SK-N-SH (cell line): ENCODE measurements around the gene ACTL8. TPM values are rescaled to one million over a fixed set of nuclear protein-coding genes. Genes with fewer than 3 reads are reported as not detected.

Source experiments
- CTCF ChIA-PET: fragments of 300-600, 350-600 bp; formaldehyde crosslinking; extraction: SDS; loops from one replicate; lab custom pipeline; 2021; lab: Yijun Ruan, JAX
- POLR2A ChIA-PET: fragments of 350-600 bp; sonication (Branson Sonifier 250); formaldehyde crosslinking; extraction: SDS; loops from one replicate; lab custom pipeline; 2020; ENCODE audit warnings: antibody characterized with exemption, inconsistent platforms; lab: Yijun Ruan, JAX
- DNase-seq: peaks from one replicate; pipeline ENCODE4 v3.0.0; 2012
- H2AFZ ChIP-seq: fragments of 200-600 bp; sonication (generic); 2 replicates; pipeline ENCODE4 v1.8.1; 2016; ENCODE audit warnings: antibody characterized with exemption, mild to moderate bottlenecking, low read depth
- H3F3A ChIP-seq: fragments of 200-600 bp; sonication (generic); replicated peaks from 2 replicates; pipeline ENCODE3; 2016; ENCODE audit warnings: antibody characterized with exemption, mild to moderate bottlenecking; ENCODE audit not compliant: insufficient read depth
- H3K27ac ChIP-seq, 2 experiments: fragments of 200-500 bp in 1 of 2; fragments of 200-600 bp in 1 of 2; sonication (Bioruptor generic) in 1 of 2; sonication (generic), shearing (Covaris generic) in 1 of 2; 2 replicates each; pipeline versions ENCODE4 v1.5.1 to v1.6.1; 2014 to 2016; ENCODE audit warnings: low read depth in 2 of 2, inconsistent platforms in 1 of 2, low read length in 1 of 2, mild to moderate bottlenecking in 1 of 2, mixed read lengths in 1 of 2
- H3K27me3 ChIP-seq: fragments of 200-600 bp; sonication (generic), shearing (Covaris generic); 2 replicates; pipeline ENCODE4 v1.6.1; 2016; ENCODE audit warnings: mixed run types; ENCODE audit not compliant: insufficient read depth
- H3K36me3 ChIP-seq, 2 experiments: fragments of 200-500 bp in 1 of 2; fragments of 200-600 bp in 1 of 2; sonication (Bioruptor generic) in 1 of 2; sonication (generic) in 1 of 2; replicated peaks in 1 of 2; 2 replicates each; pipeline versions ENCODE3 to v1.5.1; 2014 to 2016; ENCODE audit warnings: low read length in 1 of 2, mild to moderate bottlenecking in 1 of 2; ENCODE audit not compliant: insufficient read depth in 2 of 2, control insufficient read depth in 1 of 2
- H3K4me1 ChIP-seq, 2 experiments: fragments of 200-500 bp in 1 of 2; fragments of 200-600 bp in 1 of 2; sonication (Bioruptor generic) in 1 of 2; sonication (generic), shearing (Covaris generic) in 1 of 2; 2 replicates each; pipeline versions ENCODE4 v1.5.1 to v1.6.1; 2014 to 2016; ENCODE audit warnings: low read depth in 1 of 2, low read length in 1 of 2, mixed run types in 1 of 2; ENCODE audit not compliant: insufficient read depth in 2 of 2, control insufficient read depth in 1 of 2
- H3K4me2 ChIP-seq: fragments of 200-600 bp; sonication (generic), shearing (Covaris generic); 2 replicates; pipeline ENCODE4 v1.6.1; 2017; ENCODE audit warnings: mixed run types
- H3K4me3 ChIP-seq, 2 experiments: fragments of 200-500 bp in 1 of 2; fragments of 200-600 bp in 1 of 2; sonication (Bioruptor generic) in 1 of 2; sonication (generic), shearing (Covaris generic) in 1 of 2; 2 replicates each; pipeline versions ENCODE4 v1.5.1 to v1.8.1; 2014 to 2016; ENCODE audit warnings: low read depth in 2 of 2, inconsistent platforms in 1 of 2, low read length in 1 of 2, mild to moderate bottlenecking in 1 of 2, mixed read lengths in 1 of 2, moderate library complexity in 1 of 2
- H3K79me2 ChIP-seq: fragments of 200-600 bp; sonication (generic); 2 replicates; pipeline ENCODE4 v1.8.1; 2017; ENCODE audit warnings: mild to moderate bottlenecking; ENCODE audit not compliant: insufficient read depth
- H3K9ac ChIP-seq: fragments of 200-600 bp; sonication (generic); 2 replicates; pipeline ENCODE4 v1.6.1; 2017; ENCODE audit warnings: mixed run types
- H3K9me2 ChIP-seq: fragments of 200-600 bp; sonication (generic); 2 replicates; pipeline ENCODE4 v1.6.1; 2017; ENCODE audit warnings: mixed run types
- H3K9me3 ChIP-seq: fragments of 200-600 bp; sonication (generic); 2 replicates; pipeline ENCODE4 v1.6.1; 2017; ENCODE audit warnings: mixed run types, mild to moderate bottlenecking, moderate library complexity
- H4K20me1 ChIP-seq: fragments of 200-600 bp; sonication (generic); 2 replicates; pipeline ENCODE4 v1.6.1; 2017; ENCODE audit warnings: mild to moderate bottlenecking, mixed run types; ENCODE audit not compliant: insufficient read depth
- CHD2 ChIP-seq: fragments of 150-350 bp; IDR thresholded peaks from 2 replicates; pipeline ENCODE4 v1.6.1; 2018; ENCODE audit warnings: low read length; ENCODE audit not compliant: partially characterized antibody
- ELF1 ChIP-seq: IDR thresholded peaks from 2 replicates; pipeline ENCODE4 v1.4.0; 2012
- FOSL2 ChIP-seq: IDR thresholded peaks from 2 replicates; pipeline ENCODE4 v1.4.0; 2012; ENCODE audit warnings: low read depth, mild to moderate bottlenecking, moderate library complexity, borderline replicate concordance
- FOXJ3 ChIP-seq: sonication (generic); formaldehyde crosslinking; IDR thresholded peaks from 2 replicates; pipeline ENCODE4 v1.5.1; 2020; ENCODE audit warnings: mild to moderate bottlenecking, missing genetic modification reagents
- FOXM1 ChIP-seq: IDR thresholded peaks from 2 replicates; pipeline ENCODE4 v1.4.0; 2012; ENCODE audit warnings: low read depth, mild to moderate bottlenecking
- JUND ChIP-seq: IDR thresholded peaks from 2 replicates; pipeline ENCODE4 v1.4.0; 2012
- MEF2A ChIP-seq: IDR thresholded peaks from 2 replicates; pipeline ENCODE4 v1.4.0; 2012; ENCODE audit warnings: low read depth, borderline replicate concordance
- NRF1 ChIP-seq: IDR thresholded peaks from 2 replicates; pipeline ENCODE4 v1.6.1; 2012; ENCODE audit warnings: low read depth, mild to moderate bottlenecking, low read length
- POLR2AphosphoS5 ChIP-seq: IDR thresholded peaks from 2 replicates; pipeline ENCODE4 v1.6.1; 2012; ENCODE audit warnings: low read depth, low read length
- RAD21 ChIP-seq: IDR thresholded peaks from 2 replicates; pipeline ENCODE4 v1.6.1; 2012; ENCODE audit warnings: mild to moderate bottlenecking, low read length
- RCOR1 ChIP-seq: fragments of 150-350 bp; IDR thresholded peaks from 2 replicates; pipeline ENCODE4 v1.6.1; 2017; ENCODE audit warnings: antibody characterized with exemption, low read length
- RFX5 ChIP-seq: IDR thresholded peaks from 2 replicates; pipeline ENCODE4 v1.6.1; 2012; ENCODE audit warnings: mild to moderate bottlenecking, improper control_type of control experiment, low read length
- RXRA ChIP-seq: IDR thresholded peaks from 2 replicates; pipeline ENCODE4 v1.4.0; 2012; ENCODE audit warnings: low read depth, mild to moderate bottlenecking, borderline replicate concordance
- SIN3A ChIP-seq: IDR thresholded peaks from 2 replicates; pipeline ENCODE4 v1.6.1; 2012; ENCODE audit warnings: low read depth, mild to moderate bottlenecking, low read length, moderate library complexity, borderline replicate concordance
- SMC3 ChIP-seq: IDR thresholded peaks from 2 replicates; pipeline ENCODE4 v1.6.1; 2012; ENCODE audit warnings: low read depth, low read length, improper control_type of control experiment
- TAF1 ChIP-seq: IDR thresholded peaks from 2 replicates; pipeline ENCODE4 v1.6.1; 2012; ENCODE audit warnings: low read depth, mild to moderate bottlenecking, low read length, moderate library complexity, borderline replicate concordance
- TEAD4 ChIP-seq: IDR thresholded peaks from 2 replicates; pipeline ENCODE4 v1.4.0; 2012; ENCODE audit warnings: mild to moderate bottlenecking, borderline replicate concordance; ENCODE audit not compliant: insufficient read depth
- YY1 ChIP-seq: IDR thresholded peaks from 2 replicates; pipeline ENCODE4 v1.4.0; 2012; ENCODE audit warnings: low read depth, mild to moderate bottlenecking
- ZBTB33 ChIP-seq: IDR thresholded peaks from 2 replicates; pipeline ENCODE4 v1.4.0; 2012; ENCODE audit warnings: low read depth, borderline replicate concordance
- WGBS: methylation state at CpG from one replicate; pipeline ENCODE4 v1.1.6; 2017; ENCODE audit warnings: low lambda C conversion rate; 5-methylcytosine and 5-hydroxymethylcytosine counted together
- polyA plus RNA-seq, 3 experiments: library from polyadenylated mRNA; depleted of rRNA; stranded (reverse); fragments of >200 nt; gene quantifications; 2 replicates each; pipeline ENCODE4 v1.2.3, GENCODE V29; 2012
- TF ChIP-seq, protein P1 (sequence below): fragments of 150-350 bp; IDR thresholded peaks from 2 replicates; pipeline ENCODE4 v1.6.1; 2016; ENCODE audit warnings: mild to moderate bottlenecking, low read depth, low read length
- TF ChIP-seq, protein P2 (sequence below): IDR thresholded peaks from 2 replicates; pipeline ENCODE4; 2012
- TF ChIP-seq, protein P3 (sequence below): fragments of 200-600 bp; sonication (generic); IDR thresholded peaks from 2 replicates; pipeline ENCODE4 v1.6.1; 2017; ENCODE audit warnings: antibody characterized with exemption, mild to moderate bottlenecking, moderate library complexity
- TF ChIP-seq, protein P4 (sequence below): IDR thresholded peaks from 2 replicates; pipeline ENCODE4 v1.4.0; 2012; ENCODE audit warnings: low read depth

Gene ACTL8
- polyA plus RNA-seq, 1 of the 3 experiments (the other 2 are of a cell fraction): 0.05 TPM

DNA sequence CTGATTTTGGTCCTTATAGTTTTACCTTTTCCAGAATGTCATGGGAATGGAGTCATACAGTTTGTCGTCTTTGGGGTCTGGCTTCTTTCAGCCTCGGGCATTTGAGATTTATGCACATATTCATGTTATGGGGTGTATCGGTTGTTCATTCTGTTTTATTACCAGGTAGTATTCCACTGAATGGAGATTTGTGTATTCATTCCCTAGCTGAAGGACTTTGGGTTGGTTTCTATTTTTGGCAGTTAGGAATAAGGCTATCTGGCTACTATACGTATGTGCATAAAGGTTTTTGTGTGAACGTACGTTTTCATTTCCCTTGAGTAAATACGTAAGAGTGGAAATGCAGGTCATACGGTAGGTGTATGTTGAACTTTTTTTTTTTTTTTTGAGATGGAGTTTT lies 65.1 kb downstream of the ACTL8 start (continued):
- TF ChIP-seq ZBTB33 (no peak), RAD21 (no peak), FOXJ3 (CRISPR knock-in tag) (no peak), SIN3A (no peak), RFX5 (no peak)
- TF ChIP-seq, protein P1, sequence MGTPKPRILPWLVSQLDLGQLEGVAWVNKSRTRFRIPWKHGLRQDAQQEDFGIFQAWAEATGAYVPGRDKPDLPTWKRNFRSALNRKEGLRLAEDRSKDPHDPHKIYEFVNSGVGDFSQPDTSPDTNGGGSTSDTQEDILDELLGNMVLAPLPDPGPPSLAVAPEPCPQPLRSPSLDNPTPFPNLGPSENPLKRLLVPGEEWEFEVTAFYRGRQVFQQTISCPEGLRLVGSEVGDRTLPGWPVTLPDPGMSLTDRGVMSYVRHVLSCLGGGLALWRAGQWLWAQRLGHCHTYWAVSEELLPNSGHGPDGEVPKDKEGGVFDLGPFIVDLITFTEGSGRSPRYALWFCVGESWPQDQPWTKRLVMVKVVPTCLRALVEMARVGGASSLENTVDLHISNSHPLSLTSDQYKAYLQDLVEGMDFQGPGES: no peak

DNA sequence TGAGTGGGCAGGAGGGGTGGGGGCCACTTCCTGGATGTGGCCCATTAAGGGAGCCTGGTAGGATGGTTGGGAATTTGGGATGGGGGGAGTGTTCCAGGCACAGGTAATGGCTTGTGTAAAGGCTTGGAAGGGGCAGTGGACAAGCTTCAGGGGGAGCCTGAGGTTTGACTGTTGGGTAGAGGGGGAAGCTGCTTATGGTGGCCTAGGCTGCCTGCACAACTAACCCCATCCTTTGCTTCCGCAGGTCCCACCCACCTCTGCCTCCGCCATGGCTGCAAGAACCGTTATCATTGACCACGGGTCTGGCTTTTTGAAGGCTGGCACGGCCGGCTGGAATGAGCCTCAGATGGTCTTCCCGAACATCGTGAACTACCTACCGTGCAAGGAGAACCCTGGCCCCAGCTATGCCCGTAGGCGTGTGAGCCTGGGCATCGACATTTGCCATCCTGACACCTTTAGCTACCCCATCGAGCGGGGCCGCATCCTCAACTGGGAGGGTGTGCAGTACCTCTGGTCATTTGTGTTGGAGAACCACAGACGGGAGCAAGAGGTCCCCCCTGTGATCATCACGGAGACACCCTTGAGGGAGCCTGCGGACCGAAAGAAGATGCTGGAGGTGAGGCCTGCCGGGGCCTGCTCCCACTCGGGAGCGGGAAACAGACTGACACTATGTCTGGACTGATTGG lies 67.8 kb downstream of the ACTL8 start:
- H3K4me1 ChIP-seq: peaks cover 0 to 8% of the 10 kb centered on the region in 2 experiments; a peak in 1 of 4 replicates
- no peaks in the 10 kb centered on the region for H3K9me3 ChIP-seq
- H3K79me2 ChIP-seq: no peaks in the 10 kb centered on the region
- 85% methylated on average over 5 of the region's 22 CpGs for WGBS
- no peaks in the 10 kb centered on the region for H3F3A ChIP-seq
- H3K9me2 ChIP-seq: no peaks in the 10 kb centered on the region
- no peak for DNase-seq
- H2AFZ ChIP-seq: no peak overlapping the region
- ChIA-PET CTCF (interaction anchor here (0.6 to 1.2 kb wide), 3 partner anchors 47 to 759 kb away, joined by 3 read pairs; no protein-coding TSS in a partner anchor), POLR2A (no interaction called here)
- no peaks in the 10 kb centered on the region for H4K20me1 ChIP-seq
- H3K27ac ChIP-seq: no peak overlapping the region
- H3K4me3 ChIP-seq: no peak overlapping the region
- no peak for TF ChIP-seq ELF1
- TF ChIP-seq ZBTB33: no peak
- TF ChIP-seq YY1: no peak
- no peak for TF ChIP-seq FOXJ3 (CRISPR knock-in tag)
- no peak for TF ChIP-seq SIN3A
- no peak for TF ChIP-seq SMC3
- TF ChIP-seq, protein P2, sequence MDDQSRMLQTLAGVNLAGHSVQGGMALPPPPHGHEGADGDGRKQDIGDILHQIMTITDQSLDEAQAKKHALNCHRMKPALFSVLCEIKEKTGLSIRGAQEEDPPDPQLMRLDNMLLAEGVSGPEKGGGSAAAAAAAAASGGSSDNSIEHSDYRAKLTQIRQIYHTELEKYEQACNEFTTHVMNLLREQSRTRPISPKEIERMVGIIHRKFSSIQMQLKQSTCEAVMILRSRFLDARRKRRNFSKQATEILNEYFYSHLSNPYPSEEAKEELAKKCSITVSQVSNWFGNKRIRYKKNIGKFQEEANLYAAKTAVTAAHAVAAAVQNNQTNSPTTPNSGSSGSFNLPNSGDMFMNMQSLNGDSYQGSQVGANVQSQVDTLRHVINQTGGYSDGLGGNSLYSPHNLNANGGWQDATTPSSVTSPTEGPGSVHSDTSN: no peak
- TF ChIP-seq, protein P3, sequence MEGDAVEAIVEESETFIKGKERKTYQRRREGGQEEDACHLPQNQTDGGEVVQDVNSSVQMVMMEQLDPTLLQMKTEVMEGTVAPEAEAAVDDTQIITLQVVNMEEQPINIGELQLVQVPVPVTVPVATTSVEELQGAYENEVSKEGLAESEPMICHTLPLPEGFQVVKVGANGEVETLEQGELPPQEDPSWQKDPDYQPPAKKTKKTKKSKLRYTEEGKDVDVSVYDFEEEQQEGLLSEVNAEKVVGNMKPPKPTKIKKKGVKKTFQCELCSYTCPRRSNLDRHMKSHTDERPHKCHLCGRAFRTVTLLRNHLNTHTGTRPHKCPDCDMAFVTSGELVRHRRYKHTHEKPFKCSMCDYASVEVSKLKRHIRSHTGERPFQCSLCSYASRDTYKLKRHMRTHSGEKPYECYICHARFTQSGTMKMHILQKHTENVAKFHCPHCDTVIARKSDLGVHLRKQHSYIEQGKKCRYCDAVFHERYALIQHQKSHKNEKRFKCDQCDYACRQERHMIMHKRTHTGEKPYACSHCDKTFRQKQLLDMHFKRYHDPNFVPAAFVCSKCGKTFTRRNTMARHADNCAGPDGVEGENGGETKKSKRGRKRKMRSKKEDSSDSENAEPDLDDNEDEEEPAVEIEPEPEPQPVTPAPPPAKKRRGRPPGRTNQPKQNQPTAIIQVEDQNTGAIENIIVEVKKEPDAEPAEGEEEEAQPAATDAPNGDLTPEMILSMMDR: no peak
- no peak for TF ChIP-seq POLR2AphosphoS5
- TF ChIP-seq JUND: no peak
- TF ChIP-seq FOSL2: no peak
- TF ChIP-seq FOXM1: no peak
- TF ChIP-seq RCOR1: no peak
- TF ChIP-seq CHD2: no peak
- TF ChIP-seq RXRA: no peak
- TF ChIP-seq MEF2A: no peak
- no peak for TF ChIP-seq NRF1
- TF ChIP-seq, protein P4, sequence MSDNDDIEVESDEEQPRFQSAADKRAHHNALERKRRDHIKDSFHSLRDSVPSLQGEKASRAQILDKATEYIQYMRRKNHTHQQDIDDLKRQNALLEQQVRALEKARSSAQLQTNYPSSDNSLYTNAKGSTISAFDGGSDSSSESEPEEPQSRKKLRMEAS: no peak
- no peak for TF ChIP-seq TAF1
- no peak for TF ChIP-seq TEAD4
- no peak overlapping the region for H3K4me2 ChIP-seq
- no peaks in the 10 kb centered on the region for H3K36me3 ChIP-seq
- no peak overlapping the region for H3K9ac ChIP-seq
- no peaks in the 10 kb centered on the region; the same call in 1 of the 2 replicates for H3K27me3 ChIP-seq
